Spinal cord (tissue), 10 donors: ENCODE measurements around the gene SETD1A. TPM values are rescaled to one million over a fixed set of nuclear protein-coding genes. Genes with fewer than 3 reads are reported as not detected.
A peak's percentile ranks its signal among the peaks of the same experiment; 100 is the strongest.

Experiments
- DNase-seq, 6 donors: peaks; one replicate each; pipeline versions ENCODE4 v3.0.0 to v3.0.0-alpha.2; 2013 to 2015; ENCODE audit warnings: low spot score in 6 of 6, low read depth in 4 of 6
- H3K27ac ChIP-seq: one replicate; pipeline ENCODE4 v1.5.1; 2013; ENCODE audit warnings: low read depth, low read length, control low read depth
- H3K27me3 ChIP-seq: one replicate; pipeline ENCODE4 v1.6.1; 2013; ENCODE audit warnings: low read length; ENCODE audit not compliant: control insufficient read depth, insufficient read depth
- H3K36me3 ChIP-seq: one replicate; pipeline ENCODE4 v1.6.1; 2013; ENCODE audit warnings: low read length; ENCODE audit not compliant: control insufficient read depth, insufficient read depth
- H3K4me1 ChIP-seq: one replicate; pipeline ENCODE4 v1.6.1; 2013; ENCODE audit warnings: low read length; ENCODE audit not compliant: control insufficient read depth, insufficient read depth
- H3K4me3 ChIP-seq: one replicate; pipeline ENCODE4 v1.5.1; 2013; ENCODE audit warnings: low read depth, low read length, control low read depth
- H3K9me3 ChIP-seq: one replicate; pipeline ENCODE4 v1.6.1; 2013; ENCODE audit warnings: low read length; ENCODE audit not compliant: control insufficient read depth, insufficient read depth
- WGBS: methylation state at CpG from one replicate; pipeline ENCODE4 v1.1.5; 2013; ENCODE audit warnings: missing lambda C conversion rate; ENCODE audit not compliant: insufficient coverage; 5-methylcytosine and 5-hydroxymethylcytosine counted together
- polyA plus RNA-seq, 2 donors: library from polyadenylated mRNA; unstranded; fragments of 120-200 nt; gene quantifications; one replicate each; pipeline ENCODE4 v1.2.1, GENCODE V29; 2013; ENCODE audit not compliant: insufficient read length in 2 of 2
- total RNA-seq, 2 donors: library from RNA; depleted of rRNA in 1 of 2; stranded (reverse); fragments of 120-200 nt in 1 of 2; fragments of >200 nt in 1 of 2; gene quantifications; one replicate each; pipeline versions ENCODE4 v1.2.3 to v1.2.4, GENCODE V29; 2013 to 2014
- donor health status: healthy.

Gene SETD1A
- total and polyA plus RNA-seq, 4 donors = 2.3 to 17.4 (median 10.8) TPM

DNA sequence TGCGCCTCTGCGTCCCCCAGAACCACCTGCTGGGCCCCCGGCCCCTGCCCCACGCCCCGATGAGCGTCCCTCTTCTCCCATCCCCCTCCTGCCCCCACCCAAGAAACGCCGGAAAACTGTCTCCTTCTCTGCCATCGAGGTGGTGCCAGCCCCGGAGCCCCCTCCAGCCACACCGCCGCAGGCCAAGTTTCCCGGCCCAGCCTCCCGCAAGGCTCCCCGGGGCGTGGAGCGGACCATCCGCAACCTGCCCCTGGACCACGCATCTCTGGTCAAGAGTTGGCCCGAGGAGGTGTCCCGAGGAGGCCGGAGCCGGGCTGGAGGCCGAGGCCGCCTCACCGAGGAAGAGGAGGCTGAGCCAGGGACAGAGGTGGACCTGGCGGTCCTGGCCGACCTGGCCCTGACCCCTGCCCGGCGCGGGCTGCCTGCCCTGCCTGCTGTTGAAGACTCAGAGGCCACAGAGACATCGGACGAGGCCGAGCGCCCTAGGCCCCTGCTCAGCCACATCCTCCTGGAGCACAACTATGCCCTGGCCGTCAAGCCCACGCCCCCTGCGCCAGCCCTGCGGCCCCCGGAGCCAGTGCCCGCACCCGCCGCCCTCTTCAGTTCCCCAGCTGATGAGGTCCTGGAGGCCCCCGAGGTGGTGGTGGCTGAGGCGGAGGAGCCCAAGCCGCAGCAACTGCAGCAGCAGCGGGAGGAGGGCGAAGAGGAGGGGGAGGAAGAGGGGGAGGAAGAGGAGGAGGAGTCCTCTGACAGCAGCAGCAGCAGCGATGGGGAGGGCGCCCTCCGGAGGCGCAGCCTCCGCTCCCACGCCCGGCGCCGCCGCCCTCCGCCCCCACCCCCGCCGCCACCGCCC, 21.8 kb downstream of the SETD1A start:
- Histone ChIP-seq H3K36me3 (peaks cover 99% of the 10 kb centered on the region), H3K27ac (no peak overlapping the region), H3K9me3 (no peaks in the 10 kb centered on the region), H3K4me3 (no peak overlapping the region), H3K27me3 (no peaks in the 10 kb centered on the region), H3K4me1 (peaks cover 4% of the 10 kb centered on the region)
- 94% methylated on average over 45 of the region's 62 CpGs for WGBS
- DNase-seq = no peak

DNA sequence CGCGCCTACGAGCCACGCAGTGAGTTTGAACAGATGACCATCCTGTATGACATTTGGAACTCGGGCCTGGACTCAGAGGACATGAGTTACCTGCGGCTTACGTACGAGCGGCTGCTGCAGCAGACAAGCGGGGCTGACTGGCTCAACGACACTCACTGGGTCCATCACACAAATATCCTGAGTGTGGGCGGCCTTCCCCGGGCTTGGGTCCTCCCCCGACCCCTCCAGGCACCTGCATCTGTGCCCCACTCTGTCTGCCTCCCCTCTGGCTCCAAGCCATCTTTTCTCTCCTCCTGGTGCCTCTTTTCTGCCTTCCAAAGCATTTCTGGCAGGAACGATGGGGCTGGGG, 22.4 kb downstream of the SETD1A start:
- peaks cover 99% of the 10 kb centered on the region for H3K36me3 ChIP-seq
- 93% methylated on average over 12 of the region's 15 CpGs for WGBS
- no peak for DNase-seq
- no peak overlapping the region for H3K4me3 ChIP-seq
- no peak overlapping the region for H3K27ac ChIP-seq
- H3K27me3 ChIP-seq = no peaks in the 10 kb centered on the region
- peaks cover 10% of the 10 kb centered on the region for H3K4me1 ChIP-seq
- no peaks in the 10 kb centered on the region for H3K9me3 ChIP-seq

DNA sequence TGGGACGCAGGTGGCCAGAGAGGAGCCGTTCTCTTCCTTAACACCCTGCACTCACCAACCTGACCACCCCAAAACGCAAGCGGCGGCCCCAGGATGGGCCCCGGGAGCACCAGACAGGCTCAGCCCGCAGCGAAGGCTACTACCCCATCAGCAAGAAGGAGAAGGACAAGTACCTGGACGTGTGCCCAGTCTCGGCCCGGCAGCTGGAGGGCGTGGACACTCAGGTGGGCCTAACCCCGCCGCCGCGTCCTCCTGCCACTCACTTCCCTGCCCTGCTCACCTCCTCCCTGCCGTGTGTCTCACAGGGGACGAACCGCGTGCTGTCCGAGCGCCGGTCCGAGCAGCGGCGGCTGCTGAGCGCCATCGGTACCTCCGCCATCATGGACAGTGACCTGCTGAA, 22.9 kb downstream of the SETD1A start:
- Histone ChIP-seq H3K4me3 (no peak overlapping the region), H3K36me3 (peaks cover 99% of the 10 kb centered on the region), H3K4me1 (peaks cover 15% of the 10 kb centered on the region), H3K9me3 (no peaks in the 10 kb centered on the region), H3K27ac (no peak overlapping the region), H3K27me3 (no peaks in the 10 kb centered on the region)
- DNase-seq = no peak
- 94% methylated on average over 15 of the region's 29 CpGs for WGBS

DNA sequence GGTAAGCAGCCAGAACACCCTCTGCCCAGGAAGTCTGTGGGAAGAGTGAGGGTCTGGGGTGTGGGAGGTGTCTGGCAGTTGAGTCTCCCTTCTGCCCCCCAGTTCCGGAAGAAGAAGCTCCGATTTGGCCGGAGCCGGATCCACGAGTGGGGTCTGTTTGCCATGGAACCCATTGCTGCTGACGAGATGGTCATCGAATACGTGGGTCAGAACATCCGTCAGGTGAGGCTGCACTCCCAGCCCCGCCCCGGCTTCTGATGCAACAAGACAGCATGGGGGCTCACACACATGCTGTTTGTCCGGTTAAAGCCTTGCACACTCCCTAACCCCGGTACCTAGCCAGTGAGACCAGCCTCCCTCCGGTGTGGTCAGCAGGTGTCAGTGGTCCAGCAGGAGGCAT, 23.4 kb downstream of the SETD1A start:
- no peak overlapping the region for H3K27ac ChIP-seq
- no peak for DNase-seq
- H3K4me1 ChIP-seq = peaks cover 17% of the 10 kb centered on the region
- H3K36me3 ChIP-seq = peaks cover 99% of the 10 kb centered on the region
- H3K27me3 ChIP-seq = no peaks in the 10 kb centered on the region
- no peak overlapping the region for H3K4me3 ChIP-seq
- H3K9me3 ChIP-seq = no peaks in the 10 kb centered on the region
- WGBS = 94% methylated on average over 14 of the region's 14 CpGs

DNA sequence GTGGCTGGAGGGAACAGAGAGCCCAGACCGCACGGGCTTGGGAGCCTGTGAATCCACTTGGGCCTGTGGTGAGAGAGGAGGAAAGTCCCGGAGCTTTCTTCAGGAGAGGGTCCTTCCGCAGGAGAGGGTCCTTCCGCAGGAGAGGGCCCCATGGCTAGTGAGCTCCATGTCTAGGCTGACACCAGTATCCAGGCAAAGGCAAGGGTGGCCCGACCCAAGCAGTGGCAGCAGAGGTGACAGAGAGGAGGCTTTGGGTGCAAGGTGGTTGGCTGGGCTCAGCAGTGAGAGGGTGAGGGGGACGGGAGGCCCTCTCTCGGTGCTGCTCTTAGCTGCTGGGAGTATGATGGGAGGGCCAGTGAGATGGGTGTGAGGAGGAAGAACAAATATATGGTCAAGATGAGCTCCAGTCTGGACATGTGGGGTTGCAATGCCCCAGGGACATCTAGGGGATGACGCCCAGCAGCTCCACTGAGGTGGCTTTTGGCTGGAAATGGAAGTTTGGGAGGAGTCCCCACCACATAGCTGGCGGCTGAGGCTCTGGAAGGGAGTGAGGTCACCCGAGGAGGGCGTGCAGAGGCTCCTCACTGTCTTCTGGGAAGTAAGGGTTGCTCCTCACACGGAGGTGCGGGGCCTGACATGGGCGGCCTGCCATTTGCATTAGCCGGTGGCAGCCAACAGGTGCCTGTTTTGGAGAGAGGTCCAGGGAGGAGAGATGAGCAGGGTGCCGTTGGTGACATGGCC, 25.2 kb downstream of the SETD1A start:
- peaks cover 96% of the 10 kb centered on the region for H3K36me3 ChIP-seq
- DNase-seq = no peak
- no peaks in the 10 kb centered on the region for H3K27me3 ChIP-seq
- no peaks in the 10 kb centered on the region for H3K9me3 ChIP-seq
- 88% methylated on average over 17 of the region's 17 CpGs for WGBS
- H3K4me1 ChIP-seq = peaks cover 17% of the 10 kb centered on the region
- no peak overlapping the region for H3K4me3 ChIP-seq
- H3K27ac ChIP-seq = no peak overlapping the region

DNA sequence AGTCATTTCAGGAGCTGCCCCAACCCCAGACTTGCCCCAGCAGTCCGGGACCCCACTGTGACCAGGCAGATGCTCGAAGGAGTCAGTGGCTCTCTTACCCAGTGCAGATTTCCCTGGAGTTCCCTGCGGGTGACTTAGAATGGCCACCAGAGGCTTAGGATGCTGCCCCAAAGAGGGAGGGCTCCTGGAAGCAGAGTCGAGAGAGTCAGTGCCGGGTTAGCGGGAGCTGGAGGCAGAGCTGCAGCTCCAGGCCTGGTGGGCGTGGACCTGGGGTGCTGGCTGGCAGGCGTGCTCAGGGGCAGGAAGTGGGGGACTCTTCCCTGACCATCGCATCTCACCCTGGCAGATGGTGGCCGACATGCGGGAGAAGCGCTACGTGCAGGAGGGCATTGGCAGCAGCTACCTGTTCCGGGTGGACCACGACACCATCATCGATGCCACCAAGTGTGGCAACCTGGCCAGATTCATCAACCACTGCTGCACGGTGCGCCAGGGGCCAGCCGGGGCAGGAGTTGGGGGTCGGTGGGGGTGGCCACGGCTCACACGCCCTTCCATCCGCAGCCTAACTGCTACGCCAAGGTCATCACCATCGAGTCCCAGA, 25.8 kb downstream of the SETD1A start:
- Histone ChIP-seq H3K9me3 (no peaks in the 10 kb centered on the region), H3K27ac (no peak overlapping the region), H3K27me3 (no peaks in the 10 kb centered on the region), H3K4me1 (peaks cover 17% of the 10 kb centered on the region), H3K4me3 (no peak overlapping the region), H3K36me3 (peaks cover 95% of the 10 kb centered on the region)
- WGBS = 89% methylated on average over 25 of the region's 25 CpGs
- no peak for DNase-seq

DNA sequence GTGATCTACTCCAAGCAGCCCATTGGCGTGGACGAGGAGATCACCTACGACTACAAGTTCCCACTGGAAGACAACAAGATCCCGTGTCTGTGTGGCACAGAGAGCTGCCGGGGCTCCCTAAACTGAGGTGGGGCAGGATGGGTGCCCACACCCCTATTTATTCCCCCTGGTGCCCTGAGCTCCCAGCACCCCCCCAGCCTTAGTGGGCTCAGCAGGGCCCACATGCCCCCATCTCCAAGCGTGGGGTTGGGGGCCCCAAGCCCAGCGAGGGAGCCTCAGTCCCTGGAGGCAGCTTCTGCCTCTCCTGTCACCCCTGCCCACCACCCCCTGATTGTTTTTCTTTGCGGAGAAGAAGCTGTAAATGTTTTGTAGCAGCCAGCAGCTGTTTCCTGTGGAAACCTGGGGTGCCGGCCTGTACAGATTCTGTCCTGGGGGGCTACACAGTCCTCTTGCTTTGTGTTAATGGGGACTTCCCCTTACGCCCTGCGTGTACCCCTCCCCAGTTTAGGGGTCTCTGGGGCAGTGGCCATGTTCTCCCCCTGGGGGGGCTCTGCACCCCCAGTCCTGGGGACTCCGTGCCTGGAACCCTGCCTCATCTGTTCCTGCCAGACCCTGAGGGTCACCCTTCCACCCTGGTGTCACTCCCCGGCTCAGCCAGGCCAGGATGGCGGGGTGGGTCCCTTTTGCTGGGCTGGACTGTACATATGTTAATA, 26.5 kb downstream of the SETD1A start:
- peaks cover 95% of the 10 kb centered on the region for H3K36me3 ChIP-seq
- no peaks in the 10 kb centered on the region for H3K27me3 ChIP-seq
- no peak overlapping the region for H3K4me3 ChIP-seq
- no peak for DNase-seq
- WGBS = 91% methylated on average over 9 of the region's 14 CpGs
- no peak overlapping the region for H3K27ac ChIP-seq
- no peaks in the 10 kb centered on the region for H3K9me3 ChIP-seq
- peaks cover 17% of the 10 kb centered on the region for H3K4me1 ChIP-seq

DNA sequence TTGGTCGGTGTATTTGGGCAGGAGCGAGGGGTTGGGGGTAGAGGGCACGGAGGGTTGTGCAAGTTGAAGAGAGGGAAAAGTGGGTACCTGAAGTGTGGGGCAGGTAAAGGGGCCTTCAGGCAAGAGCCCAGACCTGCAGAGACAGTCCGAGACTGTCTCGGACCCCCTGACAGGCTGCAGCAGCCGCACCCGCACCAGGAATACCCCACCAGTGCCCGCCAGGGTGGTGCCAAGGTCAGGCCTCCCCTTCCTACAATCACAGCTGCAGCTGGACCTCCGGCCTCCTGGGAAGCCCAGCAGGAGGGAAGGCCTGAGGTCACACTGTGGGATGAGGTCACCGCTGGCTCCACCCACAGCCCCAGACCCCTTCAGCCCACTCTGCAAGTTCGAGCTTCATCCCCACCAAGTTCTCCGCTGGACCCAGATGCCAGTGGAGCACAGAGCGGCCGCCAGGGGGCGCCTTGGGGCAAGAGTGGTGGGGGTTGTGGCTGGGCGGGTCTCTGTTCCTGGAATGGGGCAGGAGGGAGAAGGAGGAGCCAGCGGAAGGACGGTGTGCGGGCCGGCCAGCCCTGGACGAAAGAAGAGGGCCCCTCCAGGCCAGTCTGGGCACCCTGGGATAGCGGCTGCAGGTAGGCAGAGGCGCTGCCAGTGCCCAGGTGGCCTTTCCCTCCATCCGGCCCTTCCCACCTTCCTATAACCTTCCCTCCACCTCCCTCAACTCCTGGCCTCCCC, 27.3 kb downstream of the SETD1A start, which contains the start of gene HSD3B7:
Gene HSD3B7 (plus strand): TSS at position 539 of the 732 bp plus-strand sequence. CDS start 452 bp downstream, outside the sequence.
- H3K36me3 ChIP-seq = peaks cover 95% of the 10 kb centered on the region
- H3K4me1 ChIP-seq = peaks cover 17% of the 10 kb centered on the region
- DNase-seq = peak in 5 of 6 donors; percentile 48 to 86 (median 60)
- H3K27me3 ChIP-seq = no peaks in the 10 kb centered on the region
- H3K27ac ChIP-seq = no peak within 1 kb of the TSS
- H3K4me3 ChIP-seq = peak within 1 kb of the TSS; percentile 24
- H3K9me3 ChIP-seq = no peaks in the 10 kb centered on the region
- 30% methylated on average over 23 of the region's 24 CpGs for WGBS
